OCI-LY7 (cell line): ENCODE data around the gene FRMD7.

Experiments used
- CTCF ChIP-seq: fragments of 200-600 bp; sonication (generic); conservative IDR thresholded peaks from 2 replicates; pipeline ENCODE4 v1.5.1; 2014; ENCODE audit warnings: mild to moderate bottlenecking, antibody characterized with exemption, low read length, moderate library complexity, mixed read lengths
- EZH2phosphoT487 ChIP-seq: fragments of 200-600 bp; sonication (generic); IDR thresholded peaks from 2 replicates; pipeline ENCODE4 v1.6.1; 2018; ENCODE audit warnings: low read depth, borderline replicate concordance, mild to moderate bottlenecking, mixed run types, antibody characterized with exemption, low read length, moderate library complexity, mixed read lengths

GRCh38 chrX:132043977-132044376 lies 83.8 kb downstream of the FRMD7 start:
- TF ChIP-seq CTCF (no peak), EZH2phosphoT487 (no peak)
